ENCODE results near the gene TCEAL7.

DNA sequence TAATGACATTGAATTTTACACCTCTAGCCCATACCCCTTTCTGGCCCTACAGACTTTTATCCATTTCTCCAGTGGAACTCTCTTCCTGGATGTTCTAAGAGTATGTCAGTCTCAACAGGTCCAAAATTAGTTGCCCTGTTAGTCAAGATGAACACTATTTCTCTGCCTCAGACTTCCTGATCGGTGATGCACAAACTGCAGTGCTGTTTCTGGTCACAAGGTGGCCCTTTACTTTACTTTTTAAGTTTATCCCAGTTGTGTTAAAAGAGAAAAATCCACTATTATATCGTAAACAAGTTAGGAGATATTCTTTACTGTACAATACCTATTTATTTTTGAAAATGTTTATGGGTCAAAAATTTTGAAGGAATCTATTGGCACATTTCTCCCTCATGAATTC, 13.1 kb downstream of the TCEAL7 start:
- TF ChIP-seq, protein P1, sequence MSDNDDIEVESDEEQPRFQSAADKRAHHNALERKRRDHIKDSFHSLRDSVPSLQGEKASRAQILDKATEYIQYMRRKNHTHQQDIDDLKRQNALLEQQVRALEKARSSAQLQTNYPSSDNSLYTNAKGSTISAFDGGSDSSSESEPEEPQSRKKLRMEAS (IDR thresholded peaks at IDR 0.05) = no peak
- TF ChIP-seq NR2F2 (IDR thresholded peaks at IDR 0.05) (no peak), RAD21 (IDR thresholded peaks at IDR 0.05) (peak; percentile 68 to 78)
- TF ChIP-seq, protein P2, sequence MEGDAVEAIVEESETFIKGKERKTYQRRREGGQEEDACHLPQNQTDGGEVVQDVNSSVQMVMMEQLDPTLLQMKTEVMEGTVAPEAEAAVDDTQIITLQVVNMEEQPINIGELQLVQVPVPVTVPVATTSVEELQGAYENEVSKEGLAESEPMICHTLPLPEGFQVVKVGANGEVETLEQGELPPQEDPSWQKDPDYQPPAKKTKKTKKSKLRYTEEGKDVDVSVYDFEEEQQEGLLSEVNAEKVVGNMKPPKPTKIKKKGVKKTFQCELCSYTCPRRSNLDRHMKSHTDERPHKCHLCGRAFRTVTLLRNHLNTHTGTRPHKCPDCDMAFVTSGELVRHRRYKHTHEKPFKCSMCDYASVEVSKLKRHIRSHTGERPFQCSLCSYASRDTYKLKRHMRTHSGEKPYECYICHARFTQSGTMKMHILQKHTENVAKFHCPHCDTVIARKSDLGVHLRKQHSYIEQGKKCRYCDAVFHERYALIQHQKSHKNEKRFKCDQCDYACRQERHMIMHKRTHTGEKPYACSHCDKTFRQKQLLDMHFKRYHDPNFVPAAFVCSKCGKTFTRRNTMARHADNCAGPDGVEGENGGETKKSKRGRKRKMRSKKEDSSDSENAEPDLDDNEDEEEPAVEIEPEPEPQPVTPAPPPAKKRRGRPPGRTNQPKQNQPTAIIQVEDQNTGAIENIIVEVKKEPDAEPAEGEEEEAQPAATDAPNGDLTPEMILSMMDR (IDR thresholded peaks at IDR 0.05; ENCODE audit: low read depth, low read length, missing input control) = peak; percentile 69
